GM18502 (cell line): ENCODE measurements around the gene MS4A15.
"Not testable (repeated sequence)": the region's sequence is repeated elsewhere in the genome, so short reads cannot be mapped to it uniquely, and the experiment has no call there.

ENCODE experiments used
- ATAC-seq: cut with Tn5 transposase; IDR thresholded peaks from one replicate; pipeline ENCODE4 v1.9.1; 2021; ENCODE audit warnings: mild to moderate bottlenecking; ENCODE audit not compliant: unreplicated experiment, poor library complexity

MS4A15 gene

GRCh38 chr11:60797846-60798630 lies 41.4 kb downstream of the MS4A15 start:
- no peak for ATAC-seq

- no peak for ATAC-seq
These were observed 42.0 kb downstream of the MS4A15 start for GRCh38 chr11:60798631-60799030.

- ATAC-seq: no peak
These were observed 44.5 kb downstream of the MS4A15 start for GRCh38 chr11:60801194-60801593.

- no peak for ATAC-seq
These were observed 46.7 kb downstream of the MS4A15 start for GRCh38 chr11:60803273-60803936.

- no peak for ATAC-seq
These were observed 52.6 kb downstream of the MS4A15 start for GRCh38 chr11:60809249-60809648.

- ATAC-seq: no peak
These were observed 53.0 kb downstream of the MS4A15 start for GRCh38 chr11:60809691-60810090.

- no peak for ATAC-seq
These were observed 53.5 kb downstream of the MS4A15 start for GRCh38 chr11:60810151-60810550.

- no peak for ATAC-seq
These were observed 53.9 kb downstream of the MS4A15 start for GRCh38 chr11:60810569-60810968.

- ATAC-seq: no peak
These were observed 56.7 kb downstream of the MS4A15 start for GRCh38 chr11:60813324-60813723.

GRCh38 chr11:60814112-60814511 lies 57.4 kb downstream of the MS4A15 start:
- no peak for ATAC-seq

- no peak for ATAC-seq
These were observed 60.0 kb downstream of the MS4A15 start for GRCh38 chr11:60816590-60817157.

GRCh38 chr11:60818057-60818456 lies 61.4 kb downstream of the MS4A15 start:
- no peak for ATAC-seq

- ATAC-seq: no peak
These were observed 65.3 kb downstream of the MS4A15 start for GRCh38 chr11:60821827-60822599.

GRCh38 chr11:60823745-60824306 lies 67.2 kb downstream of the MS4A15 start:
- ATAC-seq: not testable (repeated sequence)

- no peak for ATAC-seq
These were observed 68.5 kb downstream of the MS4A15 start for GRCh38 chr11:60825118-60825517.

GRCh38 chr11:60825790-60826189 lies 69.1 kb downstream of the MS4A15 start:
- no peak for ATAC-seq
